Ascending aorta (tissue), 2 donors: ENCODE data around the gene PNLDC1. TPM values are rescaled to one million over a fixed set of nuclear protein-coding genes. Genes with fewer than 3 reads are reported as not detected.
A peak's percentile ranks its signal among the peaks of the same experiment; 100 is the strongest.
"Not testable (repeated sequence)": the region's sequence is repeated elsewhere in the genome, so short reads cannot be mapped to it uniquely, and the experiment has no call there.

Experiments used
- DNase-seq, 2 donors: peaks; one replicate each; pipeline ENCODE4 v3.0.0-alpha.2; 2019; ENCODE audit warnings: low spot score in 2 of 2
- H3K27ac ChIP-seq, 2 donors: fragments of 200-600 bp; sonication (generic); one replicate each; pipeline ENCODE4 v1.5.1; 2016 to 2017; ENCODE audit warnings: mild to moderate bottlenecking in 1 of 2
- H3K27me3 ChIP-seq: fragments of 200-600 bp; sonication (generic); one replicate; pipeline ENCODE4 v1.5.1; 2017
- H3K36me3 ChIP-seq, 2 donors: fragments of 200-600 bp; sonication (generic); one replicate each; pipeline ENCODE4 v1.5.1; 2016
- H3K4me1 ChIP-seq, 2 donors: fragments of 200-600 bp; sonication (generic); one replicate each; pipeline ENCODE4 v1.5.1; 2016 to 2017; ENCODE audit warnings: mild to moderate bottlenecking in 1 of 2
- H3K4me3 ChIP-seq, 2 donors: fragments of 200-600 bp; sonication (generic); one replicate each; pipeline ENCODE4 v1.5.1; 2016 to 2017; ENCODE audit warnings: mild to moderate bottlenecking in 1 of 2
- H3K9me3 ChIP-seq, 2 donors: fragments of 200-600 bp; sonication (generic); one replicate each; pipeline ENCODE4 v1.5.1; 2016
- CTCF ChIP-seq, 3 experiments: fragments of 200-600 bp in 2 of 3; fragments of 450-650 bp in 1 of 3; sonication (generic) in 2 of 3; IDR thresholded peaks; one replicate each; pipeline ENCODE4 v1.5.1; 2016 to 2019; ENCODE audit warnings: antibody characterized with exemption in 3 of 3, mild to moderate bottlenecking in 1 of 3, moderate library complexity in 1 of 3
- intact Hi-C: fragments of 100-400 bp; cut with DNase I; formaldehyde crosslinking; loops from one replicate; pipeline ENCODE4 v1.15.1; 2023
- total RNA-seq: library from RNA; depleted of rRNA; stranded (reverse); fragments of >200 nt; gene quantifications from one replicate; pipeline ENCODE4 v1.1.0, GENCODE V29; 2016

PNLDC1 gene
- total RNA-seq, 1 donor from 2014 or later = not detected

DNA sequence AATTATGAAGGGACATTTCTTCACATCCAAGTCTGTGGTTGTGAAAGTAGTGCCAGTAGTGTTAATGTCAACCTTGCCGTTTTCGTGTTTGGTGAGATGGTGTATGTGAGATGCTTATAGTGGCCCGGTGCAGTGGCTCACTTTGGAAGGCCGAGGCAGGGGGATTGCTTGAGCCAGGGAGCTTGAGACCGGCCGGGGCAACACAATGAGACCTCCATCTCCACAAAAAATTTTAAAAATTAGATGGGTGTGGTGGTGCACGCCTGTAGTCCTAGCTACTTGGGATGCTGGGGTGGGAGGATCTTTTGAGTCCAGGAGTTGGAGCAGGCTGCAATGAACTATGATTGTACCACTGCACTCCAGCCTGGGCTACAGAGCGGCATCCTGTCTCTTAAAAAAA lies 37.4 kb downstream of the PNLDC1 start:
- Histone ChIP-seq H3K4me1 (peaks cover 3 to 26% of the 10 kb centered on the region in 2 donors), H3K27me3 (no peaks in the 10 kb centered on the region), H3K4me3 (no peak overlapping the region), H3K9me3 (no peaks in the 10 kb centered on the region), H3K36me3 (no peaks in the 10 kb centered on the region), H3K27ac (peak overlapping the region in 1 of 2 donors; percentile 80)
- TF ChIP-seq CTCF (IDR thresholded peaks at IDR 0.05) = no peak
- DNase-seq = no peak
- intact Hi-C loops = no loop called here

DNA sequence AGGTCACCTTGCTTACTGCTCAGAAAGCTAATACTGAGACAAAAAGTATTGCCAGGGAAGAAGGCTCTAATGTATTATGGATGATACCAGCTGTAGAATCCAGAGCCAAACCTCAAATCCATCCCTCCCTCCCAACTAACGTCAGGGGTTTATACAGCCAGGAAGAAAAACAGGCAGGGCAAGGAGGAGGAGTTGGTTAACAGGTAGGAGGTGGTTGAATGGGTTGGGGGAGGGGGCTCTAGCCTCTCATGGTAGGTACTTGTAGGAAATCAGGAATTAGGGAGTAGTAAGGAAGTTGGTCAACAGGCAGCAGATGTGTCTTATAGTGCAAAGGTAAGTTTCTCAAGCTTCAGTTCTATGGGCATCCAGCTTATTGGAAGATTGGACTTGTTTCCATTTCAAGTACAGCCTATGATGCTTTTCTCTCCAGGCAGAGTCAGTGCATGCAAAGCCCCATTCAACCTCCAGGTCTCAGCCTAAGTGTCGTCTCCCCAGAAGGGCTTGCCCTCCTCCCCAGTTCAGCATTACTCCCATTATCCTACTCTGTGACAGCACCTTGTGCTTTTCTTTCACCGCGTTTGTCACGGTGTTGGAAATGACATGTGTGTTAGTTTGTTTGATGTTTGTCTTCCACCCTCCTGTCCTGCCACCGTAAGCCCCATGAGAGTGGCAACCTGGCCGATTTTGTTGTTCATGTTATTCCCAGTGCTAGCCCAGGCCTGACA lies 38.1 kb downstream of the PNLDC1 start:
- no peak overlapping the region for H3K27ac ChIP-seq
- intact Hi-C loops = no loop called here
- DNase-seq = no peak
- H3K27me3 ChIP-seq = no peaks in the 10 kb centered on the region
- no peak overlapping the region for H3K4me3 ChIP-seq
- no peaks in the 10 kb centered on the region for H3K36me3 ChIP-seq
- TF ChIP-seq CTCF (IDR thresholded peaks at IDR 0.05) = no peak
- H3K9me3 ChIP-seq = no peaks in the 10 kb centered on the region
- H3K4me1 ChIP-seq = peaks cover 3 to 25% of the 10 kb centered on the region in 2 donors

- no peak overlapping the region for H3K27ac ChIP-seq
- no peak for TF ChIP-seq CTCF (IDR thresholded peaks at IDR 0.05)
- intact Hi-C loops = no loop called here
Measured at GRCh38 chr6:159842035-159842434, 42.0 kb downstream of the PNLDC1 start.

GRCh38 chr6:159844737-159845645 lies 44.9 kb downstream of the PNLDC1 start:
- Histone ChIP-seq H3K4me3 (no peak overlapping the region), H3K4me1 (no peaks in the 10 kb centered on the region), H3K9me3 (no peaks in the 10 kb centered on the region), H3K27me3 (no peaks in the 10 kb centered on the region), H3K27ac (no peak overlapping the region), H3K36me3 (no peaks in the 10 kb centered on the region)
- no peak for TF ChIP-seq CTCF (IDR thresholded peaks at IDR 0.05)
- no peak for DNase-seq
- intact Hi-C loops = no loop called here

More at GRCh38 chr6:159842035-159842434, 42.0 kb downstream of the PNLDC1 start:
- H3K27me3 ChIP-seq = no peaks in the 10 kb centered on the region
- H3K4me3 ChIP-seq = no peak overlapping the region
- H3K4me1 ChIP-seq = no peaks in the 10 kb centered on the region
- DNase-seq = no peak
- H3K36me3 ChIP-seq = no peaks in the 10 kb centered on the region
- no peaks in the 10 kb centered on the region for H3K9me3 ChIP-seq

- H3K4me1 ChIP-seq, H3K27me3 ChIP-seq, DNase-seq, H3K27ac ChIP-seq, H3K36me3 ChIP-seq, H3K4me3 ChIP-seq, intact Hi-C loops, H3K9me3 ChIP-seq: not testable (repeated sequence)
Measured at GRCh38 chr6:159848552-159848951, 48.5 kb downstream of the PNLDC1 start.

GRCh38 chr6:159849851-159850250 lies 49.8 kb downstream of the PNLDC1 start:
- H3K27me3 ChIP-seq, DNase-seq, H3K27ac ChIP-seq, H3K36me3 ChIP-seq, H3K9me3 ChIP-seq, H3K4me3 ChIP-seq: not testable (repeated sequence)
- peaks cover 0 to 11% of the 10 kb centered on the region in 2 donors for H3K4me1 ChIP-seq
- intact Hi-C loops = loop anchor here (10.0 kb wide), 1 partner anchor 155 kb away; the partner anchor contains the start of gene SOD2
